ENCODE results near the gene PRKCZ. TPM values are rescaled to one million over a fixed set of nuclear protein-coding genes. Genes with fewer than 3 reads are reported as not detected.

Gene PRKCZ
- total and polyA plus RNA-seq, 2 donors (not counting 1 experiment from before 2014, with no cell fraction given) = 1.6 to 2.0 TPM

GRCh38 chr1:2074396-2074795 lies 24.2 kb downstream of the PRKCZ start:
- Histone ChIP-seq H3K4me1 (ENCODE audit: control insufficient read depth, extremely low read depth, insufficient read depth, low read length) (no peaks in the 10 kb centered on the region), H3K79me2 (ENCODE audit: control insufficient read depth, insufficient read depth, low read length) (no peaks in the 10 kb centered on the region), H3K9ac (ENCODE audit: insufficient read depth, low read length) (no peak overlapping the region), H3K4me3 (replicated peaks in 1 of 4; ENCODE audit: control extremely low read depth in 1 of 4, insufficient read depth in 1 of 4, low read depth in 3 of 4, low read length in 4 of 4) (no peak overlapping the region), H3K36me3 (ENCODE audit: control insufficient read depth, insufficient read depth, low read length) (no peaks in the 10 kb centered on the region), H3K27ac (ENCODE audit: insufficient read depth, low read length) (no peak overlapping the region), H3K27me3 (ENCODE audit: control insufficient read depth, insufficient read depth, low read length) (no peaks in the 10 kb centered on the region), H3K9me3 (ENCODE audit: control insufficient read depth, insufficient read depth, low read depth, low read length) (no peaks in the 10 kb centered on the region), H2AFZ (ENCODE audit: low read length) (no peak overlapping the region), H4K20me1 (ENCODE audit: control insufficient read depth, extremely low read depth, insufficient read depth, low read length) (no peaks in the 10 kb centered on the region), H3K4me2 (ENCODE audit: extremely low read depth, insufficient read depth, low read length) (no peak overlapping the region)
- no peak for TF ChIP-seq EZH2 (IDR thresholded peaks at IDR 0.05; ENCODE audit: low read length, missing control alignments)
- TF ChIP-seq, protein P1, sequence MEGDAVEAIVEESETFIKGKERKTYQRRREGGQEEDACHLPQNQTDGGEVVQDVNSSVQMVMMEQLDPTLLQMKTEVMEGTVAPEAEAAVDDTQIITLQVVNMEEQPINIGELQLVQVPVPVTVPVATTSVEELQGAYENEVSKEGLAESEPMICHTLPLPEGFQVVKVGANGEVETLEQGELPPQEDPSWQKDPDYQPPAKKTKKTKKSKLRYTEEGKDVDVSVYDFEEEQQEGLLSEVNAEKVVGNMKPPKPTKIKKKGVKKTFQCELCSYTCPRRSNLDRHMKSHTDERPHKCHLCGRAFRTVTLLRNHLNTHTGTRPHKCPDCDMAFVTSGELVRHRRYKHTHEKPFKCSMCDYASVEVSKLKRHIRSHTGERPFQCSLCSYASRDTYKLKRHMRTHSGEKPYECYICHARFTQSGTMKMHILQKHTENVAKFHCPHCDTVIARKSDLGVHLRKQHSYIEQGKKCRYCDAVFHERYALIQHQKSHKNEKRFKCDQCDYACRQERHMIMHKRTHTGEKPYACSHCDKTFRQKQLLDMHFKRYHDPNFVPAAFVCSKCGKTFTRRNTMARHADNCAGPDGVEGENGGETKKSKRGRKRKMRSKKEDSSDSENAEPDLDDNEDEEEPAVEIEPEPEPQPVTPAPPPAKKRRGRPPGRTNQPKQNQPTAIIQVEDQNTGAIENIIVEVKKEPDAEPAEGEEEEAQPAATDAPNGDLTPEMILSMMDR (conservative IDR thresholded peaks at IDR 0.05 in 1 of 2, IDR thresholded peaks at IDR 0.05 in 1 of 2; ENCODE audit: low read depth in 1 of 2, low read length in 2 of 2) = no peak
- no peak for DNase-seq (ENCODE audit: low read depth in 2 of 2)

DNA sequence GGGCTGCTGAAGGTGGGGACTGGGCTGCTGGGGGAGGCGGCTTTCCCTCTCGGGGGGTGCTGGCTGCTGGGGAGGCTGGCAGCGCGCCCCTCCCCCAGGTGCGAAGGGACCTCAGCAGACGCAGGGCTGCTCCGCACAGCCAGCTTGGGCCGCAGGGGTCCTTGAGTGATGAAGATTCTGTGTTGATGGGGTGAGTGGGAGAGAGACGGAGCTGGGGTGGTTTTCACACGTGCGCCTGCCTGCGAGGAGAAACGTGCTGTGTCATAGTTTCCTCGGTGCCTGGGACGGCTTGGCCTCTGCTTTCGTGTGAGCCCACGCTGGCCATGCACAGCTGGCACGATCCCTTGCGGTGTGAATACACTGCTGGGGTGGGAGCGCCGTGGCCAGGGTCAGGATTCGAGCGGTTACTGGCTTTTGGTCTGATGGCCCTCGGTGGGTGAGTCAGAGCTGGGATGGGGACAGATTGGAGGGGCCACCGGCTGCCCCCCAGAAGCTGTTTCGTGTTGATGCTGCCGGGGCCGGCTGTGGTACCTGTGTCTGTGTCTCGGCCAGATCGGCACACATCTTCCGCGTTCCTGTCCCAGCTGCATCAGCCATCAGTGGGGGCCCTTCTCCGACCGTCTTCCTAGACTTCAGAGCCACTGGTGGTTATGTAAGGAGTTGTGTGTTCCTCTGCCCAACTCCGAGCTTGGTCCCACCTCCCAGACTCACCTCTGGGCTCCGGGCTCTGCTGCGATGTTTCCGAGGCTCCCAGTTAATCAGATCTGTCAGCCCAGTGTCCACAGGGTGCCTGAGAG lies 24.9 kb downstream of the PRKCZ start:
- Histone ChIP-seq H3K79me2 (ENCODE audit: control insufficient read depth, insufficient read depth, low read length) (no peaks in the 10 kb centered on the region), H3K4me2 (ENCODE audit: extremely low read depth, insufficient read depth, low read length) (no peak overlapping the region), H3K27ac (ENCODE audit: insufficient read depth, low read length) (no peak overlapping the region), H4K20me1 (ENCODE audit: control insufficient read depth, extremely low read depth, insufficient read depth, low read length) (no peaks in the 10 kb centered on the region), H3K4me3 (replicated peaks in 1 of 4; ENCODE audit: control extremely low read depth in 1 of 4, insufficient read depth in 1 of 4, low read depth in 3 of 4, low read length in 4 of 4) (no peak overlapping the region), H3K27me3 (ENCODE audit: control insufficient read depth, insufficient read depth, low read length) (no peaks in the 10 kb centered on the region), H3K36me3 (ENCODE audit: control insufficient read depth, insufficient read depth, low read length) (no peaks in the 10 kb centered on the region), H3K9me3 (ENCODE audit: control insufficient read depth, insufficient read depth, low read depth, low read length) (no peaks in the 10 kb centered on the region), H3K9ac (ENCODE audit: insufficient read depth, low read length) (no peak overlapping the region), H3K4me1 (ENCODE audit: control insufficient read depth, extremely low read depth, insufficient read depth, low read length) (no peaks in the 10 kb centered on the region), H2AFZ (ENCODE audit: low read length) (no peak overlapping the region)
- TF ChIP-seq, protein P1 (conservative IDR thresholded peaks at IDR 0.05 in 1 of 2, IDR thresholded peaks at IDR 0.05 in 1 of 2; ENCODE audit: low read depth in 1 of 2, low read length in 2 of 2) = no peak
- TF ChIP-seq EZH2 (IDR thresholded peaks at IDR 0.05; ENCODE audit: low read length, missing control alignments) = no peak
- no peak for DNase-seq (ENCODE audit: low read depth in 2 of 2)

DNA sequence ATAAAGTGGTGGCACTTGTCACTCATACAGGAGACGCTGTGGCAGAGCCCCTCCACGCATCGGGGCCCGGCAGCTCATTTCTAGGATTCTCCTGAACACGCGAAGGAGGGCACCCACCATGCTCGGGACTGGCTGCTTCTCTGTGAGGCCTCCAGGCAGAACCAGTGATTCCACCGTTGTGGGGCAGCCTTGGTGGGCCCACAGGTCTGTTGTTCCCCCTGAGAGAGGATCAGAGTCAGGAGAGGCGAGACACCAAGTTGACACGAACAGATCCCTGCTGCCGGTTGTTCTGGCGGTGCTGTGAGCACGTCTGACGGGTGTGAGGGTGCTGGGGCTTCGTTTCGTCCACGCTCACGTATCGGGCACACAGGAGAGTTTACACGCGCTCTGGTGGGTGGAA lies 26.6 kb downstream of the PRKCZ start:
- Histone ChIP-seq H3K36me3 (ENCODE audit: control insufficient read depth, insufficient read depth, low read length) (no peaks in the 10 kb centered on the region), H3K4me3 (replicated peaks in 1 of 4; ENCODE audit: control extremely low read depth in 1 of 4, insufficient read depth in 1 of 4, low read depth in 3 of 4, low read length in 4 of 4) (no peak overlapping the region), H2AFZ (ENCODE audit: low read length) (no peak overlapping the region), H3K79me2 (ENCODE audit: control insufficient read depth, insufficient read depth, low read length) (no peaks in the 10 kb centered on the region), H3K27me3 (ENCODE audit: control insufficient read depth, insufficient read depth, low read length) (no peaks in the 10 kb centered on the region), H3K27ac (ENCODE audit: insufficient read depth, low read length) (no peak overlapping the region), H3K4me1 (ENCODE audit: control insufficient read depth, extremely low read depth, insufficient read depth, low read length) (no peaks in the 10 kb centered on the region), H3K4me2 (ENCODE audit: extremely low read depth, insufficient read depth, low read length) (no peak overlapping the region), H3K9ac (ENCODE audit: insufficient read depth, low read length) (no peak overlapping the region), H3K9me3 (ENCODE audit: control insufficient read depth, insufficient read depth, low read depth, low read length) (no peaks in the 10 kb centered on the region), H4K20me1 (ENCODE audit: control insufficient read depth, extremely low read depth, insufficient read depth, low read length) (no peaks in the 10 kb centered on the region)
- no peak for TF ChIP-seq EZH2 (IDR thresholded peaks at IDR 0.05; ENCODE audit: low read length, missing control alignments)
- TF ChIP-seq, protein P1 (conservative IDR thresholded peaks at IDR 0.05 in 1 of 2, IDR thresholded peaks at IDR 0.05 in 1 of 2; ENCODE audit: low read depth in 1 of 2, low read length in 2 of 2) = no peak
- DNase-seq (ENCODE audit: low read depth in 2 of 2) = no peak
